ENCODE data around the gene KLF13.
A peak's percentile ranks its signal among the peaks of the same experiment; 100 is the strongest.

Gene KLF13

DNA sequence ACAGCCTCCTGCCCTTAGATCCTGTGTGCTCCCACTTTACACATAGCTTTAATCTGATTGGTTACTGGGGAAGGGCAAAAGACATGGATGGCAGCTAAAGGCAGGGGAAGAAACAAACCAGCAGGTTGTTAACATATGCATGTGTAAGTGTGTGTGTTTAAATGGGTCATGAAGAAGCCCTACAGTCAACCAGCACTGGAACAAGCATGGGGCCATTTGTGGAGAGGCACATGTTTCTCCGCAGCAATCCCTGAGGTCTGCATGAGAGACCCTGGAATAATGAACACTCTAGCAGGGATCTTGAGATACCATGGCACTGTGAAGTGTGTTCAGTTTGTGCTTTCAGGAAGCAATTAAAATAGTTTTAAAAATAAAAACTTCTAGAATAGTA lies 6.0 kb downstream of the KLF13 start:
- peak; percentile 19 for DNase-seq (ENCODE audit: low spot score)

DNA sequence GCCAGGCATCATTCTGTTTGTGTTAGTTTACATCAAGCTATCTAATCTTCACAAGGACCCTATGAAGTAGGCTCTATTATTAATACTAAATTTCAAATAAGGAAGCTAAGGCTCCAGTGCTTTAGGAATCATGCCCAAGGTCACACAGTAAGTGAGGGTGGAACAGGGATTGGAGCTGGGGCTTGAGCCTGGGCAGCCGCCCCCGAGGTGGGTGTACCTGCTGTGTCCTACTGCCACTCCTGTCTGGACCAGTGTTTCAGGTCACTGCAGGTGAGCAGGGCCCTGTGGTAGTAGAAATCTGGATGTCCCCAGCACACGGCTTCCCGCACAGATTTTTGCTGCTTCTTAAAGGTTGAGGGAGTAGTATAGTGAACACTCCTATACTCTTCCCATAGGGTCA lies 6.5 kb downstream of the KLF13 start:
- peak; percentile 11 for DNase-seq (ENCODE audit: low spot score)

GRCh38 chr15:31333820-31334219 lies 7.2 kb downstream of the KLF13 start:
- DNase-seq (ENCODE audit: low spot score), result no peak

DNA sequence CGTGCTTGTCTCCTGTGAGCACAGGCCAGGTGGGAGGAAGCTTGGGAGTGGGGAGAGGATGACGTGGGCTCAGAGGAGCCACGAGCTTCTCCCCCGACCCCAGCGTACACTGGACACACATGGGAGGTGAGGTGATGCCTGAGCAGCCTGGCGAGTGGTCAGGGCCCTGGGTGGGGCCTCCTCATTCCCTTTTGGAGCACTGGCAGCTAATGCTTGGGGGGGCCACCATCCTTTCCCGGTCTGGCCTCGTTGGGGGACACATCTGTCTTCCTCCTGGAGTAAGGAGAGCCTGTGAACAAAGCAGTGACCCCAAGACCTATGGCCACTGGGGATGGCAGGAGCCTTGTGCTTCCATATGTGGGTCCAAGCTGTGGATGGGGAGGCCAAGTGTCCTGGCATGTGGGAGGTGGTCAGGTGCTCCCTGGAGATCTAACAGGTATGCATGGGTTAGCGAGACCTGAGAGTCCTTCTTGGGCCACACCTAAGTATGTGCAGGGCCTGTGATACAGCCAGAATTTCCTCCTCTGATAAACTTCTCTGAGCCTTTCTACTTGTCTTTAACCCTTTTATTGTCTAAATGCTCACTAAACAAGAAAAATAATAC lies 9.5 kb downstream of the KLF13 start:
- peak; percentile 9 for DNase-seq (ENCODE audit: low spot score)

GRCh38 chr15:31336593-31337295 lies 10.1 kb downstream of the KLF13 start:
- DNase-seq (ENCODE audit: low spot score), result peak; percentile 58

DNA sequence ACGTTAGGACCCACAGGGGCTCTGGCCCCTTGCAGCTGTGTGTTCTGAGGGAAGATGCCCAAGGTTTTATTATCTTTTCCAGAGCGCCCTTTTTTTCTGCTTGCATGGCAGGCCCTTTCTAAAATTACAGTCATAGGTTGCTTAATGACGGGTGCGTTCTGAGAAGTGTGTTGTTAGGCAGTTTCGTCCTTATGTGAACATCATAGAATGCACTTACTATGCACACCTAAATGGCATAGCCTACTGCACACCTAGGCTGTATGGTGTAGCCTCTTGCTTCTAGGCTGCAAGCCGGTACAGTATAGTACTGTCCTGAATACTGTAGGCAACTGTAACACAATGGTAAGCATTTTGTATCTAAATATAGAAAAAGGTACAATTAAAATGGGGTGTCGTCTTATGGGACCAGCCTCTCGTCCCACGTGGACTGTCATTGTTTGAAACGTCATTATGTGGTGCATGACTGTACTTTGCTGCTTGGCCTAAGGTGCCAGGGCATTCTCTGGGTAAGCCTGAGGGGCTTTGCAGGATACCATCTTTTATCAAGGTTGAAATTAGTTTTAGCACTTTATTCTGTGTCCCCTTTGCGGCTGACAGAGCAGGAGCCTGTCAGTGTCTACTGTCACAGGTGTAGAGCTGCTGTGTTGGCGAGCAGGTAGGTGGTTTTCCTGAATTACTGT lies 10.9 kb downstream of the KLF13 start:
- no peak for DNase-seq (ENCODE audit: low spot score)

DNA sequence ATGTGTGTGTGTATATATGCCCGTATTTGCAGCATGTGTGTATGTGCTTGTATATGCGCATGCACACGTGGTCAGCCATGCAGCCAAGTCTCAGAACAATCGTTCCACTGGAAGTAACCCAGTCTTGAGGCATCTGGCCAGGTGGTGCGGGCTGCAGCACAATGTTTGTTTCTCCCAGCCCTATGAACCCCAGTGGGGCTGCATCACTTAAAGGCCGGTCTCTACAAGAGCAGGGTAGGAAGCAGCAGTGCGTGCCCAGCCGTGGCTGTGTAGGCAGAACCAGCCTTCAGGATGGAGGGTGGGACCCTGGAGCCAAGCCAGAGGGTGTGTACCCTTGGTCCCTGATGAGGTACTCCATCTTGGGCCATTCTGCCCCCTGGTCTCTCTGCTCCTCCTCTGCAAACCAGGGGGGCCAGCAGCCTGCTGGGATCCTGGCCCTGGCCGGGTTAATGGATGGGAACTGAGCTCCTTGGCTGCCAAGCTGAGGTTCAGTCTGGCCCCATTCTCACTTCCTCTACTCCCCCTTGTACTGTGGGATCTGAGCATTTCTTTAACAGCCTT lies 11.8 kb downstream of the KLF13 start:
- peak; percentile 23 for DNase-seq (ENCODE audit: low spot score)

DNA sequence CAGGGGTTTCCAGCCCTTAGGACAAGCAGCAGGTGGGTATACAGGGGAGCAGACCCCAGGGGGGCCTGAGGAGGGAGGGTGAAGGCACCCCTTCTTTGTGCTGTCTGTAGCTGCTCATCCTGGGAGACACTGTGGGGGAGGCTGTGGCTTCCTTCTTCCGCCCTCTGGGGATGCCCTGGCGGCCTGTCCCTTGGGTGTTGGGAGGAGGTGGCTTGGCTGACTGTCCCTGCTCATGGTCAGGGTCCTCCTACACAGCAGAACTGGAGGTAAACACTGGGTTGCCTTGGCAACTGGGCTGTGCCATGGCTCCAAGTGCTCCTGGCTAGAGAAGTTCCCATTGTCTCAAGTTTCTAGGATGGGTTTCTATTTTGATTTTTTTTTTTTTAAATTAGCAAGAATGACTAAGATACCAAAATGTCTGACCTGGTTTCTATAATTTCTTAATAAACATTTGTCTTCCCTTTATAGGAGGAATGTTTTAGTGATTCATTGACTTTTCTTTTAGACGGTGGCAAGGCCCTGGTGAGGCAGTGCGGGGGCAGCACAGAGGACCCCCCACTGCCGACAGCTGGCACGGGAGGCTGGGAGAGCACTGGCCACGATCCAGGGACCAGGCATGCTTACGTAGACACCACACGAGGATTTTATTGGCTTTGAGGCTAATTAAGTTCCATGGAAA lies 12.4 kb downstream of the KLF13 start:
- DNase-seq (ENCODE audit: low spot score), result peak; percentile 22

- no peak for DNase-seq (ENCODE audit: low spot score)
These were observed 12.9 kb downstream of the KLF13 start for GRCh38 chr15:31339558-31339895.

GRCh38 chr15:31340047-31340446 lies 13.4 kb downstream of the KLF13 start:
- DNase-seq (ENCODE audit: low spot score), result peak; percentile 2

DNA sequence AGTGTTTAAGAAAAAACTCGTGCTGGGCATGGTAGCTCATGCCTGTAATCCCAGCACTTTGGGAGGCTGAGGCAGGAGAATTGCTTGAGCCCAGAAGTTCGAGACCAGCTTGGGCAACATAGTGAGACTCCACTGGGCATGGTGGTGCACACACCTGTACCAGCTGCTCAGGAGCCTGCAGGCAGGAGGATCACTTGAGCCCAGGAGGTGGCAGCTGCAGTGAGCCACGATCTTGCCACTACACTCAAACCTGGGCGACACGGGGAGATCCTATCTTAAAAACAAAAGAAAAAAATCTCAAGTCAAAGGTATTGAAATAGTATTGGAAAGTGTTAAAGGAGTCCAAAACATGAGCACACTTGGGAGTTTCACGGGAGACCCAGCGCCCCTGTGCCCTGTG lies 14.0 kb downstream of the KLF13 start:
- DNase-seq (ENCODE audit: low spot score), result no peak

- DNase-seq (ENCODE audit: low spot score), result no peak
These were observed 14.4 kb downstream of the KLF13 start for GRCh38 chr15:31341071-31341470.

- DNase-seq (ENCODE audit: low spot score), result no peak
These were observed 15.0 kb downstream of the KLF13 start for GRCh38 chr15:31341496-31342195.

- no peak for DNase-seq (ENCODE audit: low spot score)
These were observed 15.7 kb downstream of the KLF13 start for GRCh38 chr15:31342381-31342780.

DNA sequence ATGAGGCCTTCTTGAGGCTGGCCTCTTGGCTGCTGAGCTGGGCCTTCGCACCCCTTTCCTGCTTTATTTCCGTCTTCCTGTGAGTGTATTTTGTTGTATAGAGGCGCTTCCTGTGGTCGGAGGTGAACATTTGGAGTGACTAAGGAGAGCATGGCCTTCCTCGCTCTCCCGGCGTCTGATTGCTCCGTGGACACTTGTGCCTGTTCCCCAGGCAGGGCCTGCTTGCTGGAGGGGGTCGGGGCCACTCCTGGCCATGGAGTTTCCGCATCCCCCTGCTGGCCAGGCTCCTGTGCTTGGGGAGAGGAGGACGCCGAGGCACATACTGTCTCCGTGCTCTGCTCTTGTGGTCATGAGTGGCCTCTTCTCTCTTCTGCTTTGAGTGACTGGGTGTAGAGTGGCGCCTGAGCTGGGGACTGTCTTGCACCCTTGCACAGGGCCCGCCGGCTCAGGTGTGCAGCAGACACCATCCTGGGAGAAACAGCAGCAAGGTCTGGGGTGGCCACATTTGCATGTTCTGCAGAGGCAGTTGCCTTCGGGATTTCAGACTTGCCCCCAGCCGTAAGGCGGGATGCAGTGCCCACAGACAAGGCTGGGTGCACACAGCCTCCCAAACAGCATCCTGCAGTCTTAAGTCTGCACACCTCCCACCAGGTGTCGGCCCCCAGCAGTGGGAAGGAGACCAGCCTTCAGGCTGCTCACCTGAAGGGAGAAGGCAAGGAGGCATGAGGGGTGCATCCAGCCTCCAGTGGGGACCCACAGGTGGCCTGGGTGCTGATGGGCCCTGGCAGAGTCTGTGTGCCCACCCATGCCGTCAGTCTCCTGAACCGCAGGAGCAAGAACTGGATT lies 16.4 kb downstream of the KLF13 start:
- no peak for DNase-seq (ENCODE audit: low spot score)

GRCh38 chr15:31343831-31344230 lies 17.2 kb downstream of the KLF13 start:
- DNase-seq (ENCODE audit: low spot score), result no peak

GRCh38 chr15:31344266-31344665 lies 17.6 kb downstream of the KLF13 start:
- DNase-seq (ENCODE audit: low spot score), result no peak

- DNase-seq (ENCODE audit: low spot score), result no peak
These were observed 18.4 kb downstream of the KLF13 start for GRCh38 chr15:31344823-31345605.

DNA sequence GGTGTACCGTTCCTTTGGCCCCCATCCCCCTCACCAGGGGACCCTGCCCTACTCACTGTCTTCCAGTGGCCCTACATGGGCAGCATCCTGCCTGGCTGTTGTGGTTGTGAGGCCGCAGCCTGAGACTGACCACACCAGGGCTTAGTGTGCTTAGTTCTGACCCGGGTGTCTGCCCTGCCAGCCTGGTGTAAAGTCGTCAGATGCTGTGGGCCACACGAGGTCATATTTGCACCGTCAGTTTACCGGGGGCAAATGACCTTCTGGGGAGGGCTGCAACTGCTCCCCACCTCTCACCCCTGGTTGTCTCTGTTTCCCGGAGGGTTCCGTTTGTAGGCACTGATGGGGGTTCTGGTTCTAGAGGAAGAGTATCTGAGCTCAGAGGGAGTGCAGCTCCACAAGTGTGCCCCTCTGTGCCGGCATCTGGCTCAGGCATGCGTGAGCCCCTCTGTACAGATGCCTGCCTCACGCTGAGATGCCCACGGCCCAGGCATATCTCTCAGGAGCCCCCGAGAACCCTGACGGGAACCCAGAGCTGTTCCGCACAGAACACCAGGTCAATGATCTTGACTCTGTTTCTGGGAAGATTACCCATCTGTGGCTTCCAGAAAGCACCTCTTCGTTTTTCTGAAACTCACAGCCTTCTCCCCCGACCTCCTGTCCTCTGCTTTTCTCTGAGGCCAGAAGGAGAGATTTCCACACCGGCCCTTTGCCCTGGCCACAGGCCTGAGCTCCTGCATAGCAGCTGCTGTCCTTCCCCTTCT lies 19.2 kb downstream of the KLF13 start:
- no peak for DNase-seq (ENCODE audit: low spot score)

Measured in cerebellar cortex (tissue), 1 donor.